ENCODE results near the gene MOB2. TPM values are rescaled to one million over a fixed set of nuclear protein-coding genes. Genes with fewer than 3 reads are reported as not detected.

MOB2 gene
- total RNA-seq, 4 donors from 2014 or later: 21.1 to 71.5 (median 48.3) TPM

GRCh38 chr11:1520663-1521267 lies 34.2 kb upstream of the MOB2 start:
- Histone ChIP-seq H3K27ac (peak overlapping the region in 3 of 4 donors; percentile 30 to 55 (median 33)), H3K9me3 (no peaks in the 10 kb centered on the region), H3K27me3 (no peaks in the 10 kb centered on the region), H3K36me3 (no peaks in the 10 kb centered on the region), H3K4me3 (no peak overlapping the region), H3K4me1 (peaks cover 38 to 44% of the 10 kb centered on the region in 2 donors)
- TF ChIP-seq CTCF (IDR thresholded peaks at IDR 0.05 in 4 of 5, conservative IDR thresholded peaks at IDR 0.05 in 1 of 5) (no peak), POLR2A (IDR thresholded peaks at IDR 0.05) (no peak)
- peak in 1 of 2 donors; percentile 10 for ATAC-seq
- DNase-seq: no peak
- intact Hi-C loops (cut with DNase I; ENCODE audit: low total_unique reads) (no loop called here), in situ Hi-C loops (cut with MboI; ENCODE audit: low sequenced_read_pairs in 4 of 4) (loop anchor here (10.0 to 25.0 kb wide), 4 partner anchors 206 to 308 kb away; partner anchors contain the start of genes MUC5B (in 3 of the 4) and TOLLIP (in 1 of the 4))

GRCh38 chr11:1520209-1520662 lies 33.7 kb upstream of the MOB2 start:
- ATAC-seq: no peak
- intact Hi-C loops (cut with DNase I; ENCODE audit: low total_unique reads): no loop called here
- no peak for DNase-seq

GRCh38 chr11:1519028-1520010 lies 32.7 kb upstream of the MOB2 start:
- peaks cover 52 to 59% of the 10 kb centered on the region in 2 donors for H3K4me1 ChIP-seq
- H3K4me3 ChIP-seq: no peak overlapping the region
- no peak for ATAC-seq
- H3K9me3 ChIP-seq: no peaks in the 10 kb centered on the region
- no peaks in the 10 kb centered on the region for H3K27me3 ChIP-seq
- in situ Hi-C loops (cut with MboI; ENCODE audit: low sequenced_read_pairs in 4 of 4) (loop anchor here (10.0 to 25.0 kb wide), 4 partner anchors 205 to 307 kb away; partner anchors contain the start of genes MUC5B (in 3 of the 4) and TOLLIP (in 1 of the 4)), intact Hi-C loops (cut with DNase I; ENCODE audit: low total_unique reads) (loop anchor here (10.0 kb wide), 2 partner anchors 225 to 405 kb away; no protein-coding TSS in a partner anchor)
- DNase-seq: no peak
- no peaks in the 10 kb centered on the region for H3K36me3 ChIP-seq
- H3K27ac ChIP-seq: no peak overlapping the region
- TF ChIP-seq POLR2A (IDR thresholded peaks at IDR 0.05) (no peak), CTCF (IDR thresholded peaks at IDR 0.05 in 4 of 5, conservative IDR thresholded peaks at IDR 0.05 in 1 of 5) (no peak)

More at GRCh38 chr11:1520209-1520662, 33.7 kb upstream of the MOB2 start:
- Histone ChIP-seq H3K36me3 (no peaks in the 10 kb centered on the region), H3K9me3 (no peaks in the 10 kb centered on the region), H3K4me1 (peaks cover 43 to 50% of the 10 kb centered on the region in 2 donors), H3K27ac (peak overlapping the region in 3 of 4 donors; percentile 30 to 55 (median 33)), H3K4me3 (no peak overlapping the region), H3K27me3 (no peaks in the 10 kb centered on the region)
- TF ChIP-seq POLR2A (IDR thresholded peaks at IDR 0.05): no peak
- TF ChIP-seq CTCF (IDR thresholded peaks at IDR 0.05 in 4 of 5, conservative IDR thresholded peaks at IDR 0.05 in 1 of 5): no peak
- in situ Hi-C loops (cut with MboI; ENCODE audit: low sequenced_read_pairs in 4 of 4): loop anchor here (10.0 to 25.0 kb wide), 4 partner anchors 205 to 308 kb away; partner anchors contain the start of genes MUC5B (in 3 of the 4) and TOLLIP (in 1 of the 4)

GRCh38 chr11:1518301-1518700 lies 31.7 kb upstream of the MOB2 start:
- no peak overlapping the region for H3K4me3 ChIP-seq
- H3K36me3 ChIP-seq: no peaks in the 10 kb centered on the region
- no peak for TF ChIP-seq CTCF (IDR thresholded peaks at IDR 0.05 in 4 of 5, conservative IDR thresholded peaks at IDR 0.05 in 1 of 5)
- no peak for TF ChIP-seq POLR2A (IDR thresholded peaks at IDR 0.05)
- no peaks in the 10 kb centered on the region for H3K9me3 ChIP-seq
- DNase-seq (no peak), ATAC-seq (no peak)
- no peaks in the 10 kb centered on the region for H3K27me3 ChIP-seq
- H3K4me1 ChIP-seq: peaks cover 53 to 68% of the 10 kb centered on the region in 2 donors
- in situ Hi-C loops (cut with MboI; ENCODE audit: low sequenced_read_pairs in 4 of 4): loop anchor here (25.0 kb wide), 3 partner anchors 206 to 306 kb away; partner anchors contain the start of genes MUC5B (in 3 of the 4) and TOLLIP (in 1 of the 4)
- no peak overlapping the region for H3K27ac ChIP-seq
- intact Hi-C loops (cut with DNase I; ENCODE audit: low total_unique reads): loop anchor here (10.0 kb wide), 2 partner anchors 224 to 404 kb away; no protein-coding TSS in a partner anchor

Data from gastrocnemius medialis (tissue), 4 donors.